Endothelial cell of umbilical vein (primary cell): Measurements from ENCODE around the gene BCL11B. TPM values are rescaled to one million over a fixed set of nuclear protein-coding genes. Genes with fewer than 3 reads are reported as not detected.

ENCODE experiments used
- BruUV-seq: library from RNA; stranded (reverse); fragments of 400-500 nt; replicated peaks from 2 replicates; lab custom pipeline; 2021; lab: Mats Ljungman, UMichigan
- CTCF ChIA-PET: fragments of 300-600, 350-600 bp; sonication (Branson Sonifier 250); formaldehyde crosslinking; loops from one replicate; lab custom pipeline; 2021; ENCODE audit warnings: antibody characterized with exemption, inconsistent platforms; lab: Charles Lee
- POLR2A ChIA-PET: fragments of 300-600, 350-600 bp; sonication (Branson Sonifier 250); formaldehyde crosslinking; loops from one replicate; lab custom pipeline; 2021; ENCODE audit warnings: antibody characterized with exemption, inconsistent platforms; lab: Charles Lee
- DNase-seq: peaks from one replicate; pipeline ENCODE4 v3.0.0-alpha.2; 2011; ENCODE audit warnings: low read depth, low spot score
- FAIRE-seq: peaks from 2 replicates; lab custom pipeline; 2011; peaks lifted over from hg19 to GRCh38; lab: Jason Lieb, UNC
- H2AFZ ChIP-seq: 2 replicates; pipeline ENCODE4 v1.6.0; 2012; ENCODE audit warnings: low read depth, low read length, control low read depth, inconsistent platforms
- H3K27ac ChIP-seq: 2 replicates; pipeline ENCODE4 v1.5.1; 2011; ENCODE audit warnings: low read depth, mild to moderate bottlenecking, control low read depth, low read length, moderate library complexity; ENCODE audit not compliant: insufficient read depth
- H3K27me3 ChIP-seq, 2 experiments: 2 replicates each; pipeline versions ENCODE4 v1.6.0 to v1.6.1; 2011; ENCODE audit warnings: low read length in 2 of 2, mixed read lengths in 1 of 2; ENCODE audit not compliant: control insufficient read depth in 2 of 2, insufficient read depth in 2 of 2
- H3K36me3 ChIP-seq, 2 experiments: 2 replicates in 1 of 2; 3 replicates in 1 of 2; pipeline ENCODE4 v1.5.1; 2011; ENCODE audit warnings: low read length in 2 of 2, mild to moderate bottlenecking in 1 of 2, moderate library complexity in 1 of 2; ENCODE audit not compliant: control insufficient read depth in 2 of 2, insufficient read depth in 2 of 2; ENCODE audit errors: extremely low read depth in 1 of 2
- H3K4me1 ChIP-seq: 3 replicates; pipeline ENCODE4 v1.5.1; 2011; ENCODE audit warnings: mild to moderate bottlenecking, low read length; ENCODE audit not compliant: control insufficient read depth, insufficient read depth; ENCODE audit errors: extremely low read depth
- H3K4me2 ChIP-seq: 2 replicates; pipeline ENCODE4 v1.6.1; 2011; ENCODE audit warnings: low read length, control low read depth, mixed read lengths; ENCODE audit not compliant: insufficient read depth
- H3K4me3 ChIP-seq, 3 experiments: fragments of 200-600 bp in 1 of 3; sonication (generic), shearing (Covaris generic) in 1 of 3; replicated peaks in 1 of 3; 2 replicates each; pipeline ENCODE4 v1.5.1; 2011 to 2016; ENCODE audit warnings: control low read depth in 3 of 3, low read length in 3 of 3, mild to moderate bottlenecking in 2 of 3, inconsistent platforms in 1 of 3, low read depth in 1 of 3, moderate library complexity in 1 of 3; ENCODE audit not compliant: insufficient read depth in 1 of 3
- H3K79me2 ChIP-seq: 2 replicates; pipeline ENCODE4 v1.6.0; 2012; ENCODE audit warnings: low read length, inconsistent platforms; ENCODE audit not compliant: control insufficient read depth, insufficient read depth
- H3K9ac ChIP-seq: replicated peaks from 2 replicates; pipeline ENCODE3; 2011; ENCODE audit warnings: low read length, control low read depth; ENCODE audit not compliant: insufficient read depth; ENCODE audit errors: extremely low read depth
- H3K9me1 ChIP-seq: replicated peaks from 3 replicates; pipeline ENCODE4 v1.6.0; 2011; ENCODE audit warnings: mild to moderate bottlenecking, low read length; ENCODE audit not compliant: control insufficient read depth, insufficient read depth; ENCODE audit errors: extremely low read depth
- H3K9me3 ChIP-seq: replicated peaks from 2 replicates; pipeline ENCODE4 v1.5.1; 2012; ENCODE audit warnings: low read length, inconsistent platforms; ENCODE audit not compliant: control insufficient read depth, insufficient read depth
- H4K20me1 ChIP-seq: replicated peaks from 2 replicates; pipeline ENCODE3; 2011; ENCODE audit warnings: mild to moderate bottlenecking, low read length; ENCODE audit not compliant: control insufficient read depth, insufficient read depth; ENCODE audit errors: extremely low read depth
- JUN ChIP-seq: IDR thresholded peaks from 2 replicates; pipeline ENCODE4 v1.6.1; 2011; ENCODE audit warnings: borderline replicate concordance, low read depth; ENCODE audit not compliant: insufficient read length, insufficient read depth
- MYC ChIP-seq: IDR thresholded peaks from one replicate; pipeline ENCODE4 v1.6.1; 2011; ENCODE audit warnings: mild to moderate bottlenecking, low read depth, low read length
- POLR2A ChIP-seq: IDR thresholded peaks from 2 replicates; pipeline ENCODE4 v1.6.1; 2012; ENCODE audit warnings: low read depth, mild to moderate bottlenecking, control low read depth, low read length
- dilution Hi-C: fragments of 300-500 bp; cut with MboI; formaldehyde crosslinking; loops from one replicate; pipeline ENCODE4 v1.15.0; 2019; ENCODE audit warnings: low sequenced_read_pairs; ENCODE audit not compliant: extremely low pct_ligation_motif_present
- intact Hi-C: fragments of 100-400 bp; cut with micrococcal nuclease; formaldehyde crosslinking; loops from one replicate; pipeline ENCODE4 v1.10.0; 2022
- polyA plus RNA-seq, 4 experiments: library from polyadenylated mRNA; depleted of rRNA in 3 of 4; stranded (reverse) in 3 of 4; unstranded in 1 of 4; fragments of >200 nt; gene quantifications; 2 replicates each; pipeline versions ENCODE4 v1.2.1 to v1.2.3, GENCODE V29; 2011 to 2012; ENCODE audit warnings: missing spikeins in 1 of 4
- total RNA-seq: library from RNA; stranded (reverse); gene quantifications from 2 replicates; pipeline ENCODE4 v1.2.3, GENCODE V29; 2021
- TF ChIP-seq, protein P1 (sequence below), 2 donors: IDR thresholded peaks; 1 replicate in 1 of 2; 2 replicates in 1 of 2; pipeline ENCODE4 v1.5.1; 2011; ENCODE audit warnings: low read length in 2 of 2, mild to moderate bottlenecking in 2 of 2, moderate library complexity in 2 of 2, control low read depth in 1 of 2, inconsistent platforms in 1 of 2, low read depth in 1 of 2; ENCODE audit not compliant: insufficient read depth in 1 of 2; ENCODE audit errors: extremely low read depth in 1 of 2

The BCL11B gene
- total and polyA plus RNA-seq, 2 donors (not counting 3 experiments of a cell fraction or from before 2014, with no cell fraction given): 0.03 to 0.07 TPM

DNA sequence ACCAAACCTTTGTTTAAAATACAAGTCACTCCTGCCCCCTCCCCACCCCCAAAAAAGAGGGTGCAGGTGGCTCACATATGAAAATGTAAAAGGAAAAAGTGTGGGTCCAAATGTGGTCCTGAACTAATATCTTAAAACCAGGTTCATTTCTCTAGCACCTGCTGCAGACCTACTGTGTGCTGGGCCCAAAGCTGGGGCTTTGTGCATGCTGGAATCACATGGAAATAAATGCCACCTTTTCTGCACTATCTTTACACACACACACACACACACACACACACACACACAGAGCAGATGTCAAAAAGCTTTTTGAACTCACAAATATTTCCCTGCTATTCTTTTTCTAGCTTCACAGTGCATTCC lies 3.2 kb upstream of the BCL11B start:
- Histone ChIP-seq H3K4me1 (peaks cover 17% of the 10 kb centered on the region), H3K9me3 (no peaks in the 10 kb centered on the region), H2AFZ (no peak overlapping the region), H4K20me1 (no peaks in the 10 kb centered on the region), H3K9me1 (no peaks in the 10 kb centered on the region), H3K36me3 (no peaks in the 10 kb centered on the region), H3K4me2 (no peak overlapping the region), H3K4me3 (no peak overlapping the region), H3K9ac (no peak overlapping the region), H3K79me2 (no peaks in the 10 kb centered on the region), H3K27ac (no peak overlapping the region), H3K27me3 (peaks cover 33 to 70% of the 10 kb centered on the region in 2 experiments)
- no peak for FAIRE-seq
- ChIA-PET CTCF (interaction anchor here (1.0 to 5.9 kb wide), 6 partner anchors 8 to 116 kb away, joined by 3 to 36 read pairs (median 4); no protein-coding TSS in a partner anchor), POLR2A (no interaction called here)
- BruUV-seq: no TSS peak
- no peak for TF ChIP-seq POLR2A
- TF ChIP-seq, protein P1, sequence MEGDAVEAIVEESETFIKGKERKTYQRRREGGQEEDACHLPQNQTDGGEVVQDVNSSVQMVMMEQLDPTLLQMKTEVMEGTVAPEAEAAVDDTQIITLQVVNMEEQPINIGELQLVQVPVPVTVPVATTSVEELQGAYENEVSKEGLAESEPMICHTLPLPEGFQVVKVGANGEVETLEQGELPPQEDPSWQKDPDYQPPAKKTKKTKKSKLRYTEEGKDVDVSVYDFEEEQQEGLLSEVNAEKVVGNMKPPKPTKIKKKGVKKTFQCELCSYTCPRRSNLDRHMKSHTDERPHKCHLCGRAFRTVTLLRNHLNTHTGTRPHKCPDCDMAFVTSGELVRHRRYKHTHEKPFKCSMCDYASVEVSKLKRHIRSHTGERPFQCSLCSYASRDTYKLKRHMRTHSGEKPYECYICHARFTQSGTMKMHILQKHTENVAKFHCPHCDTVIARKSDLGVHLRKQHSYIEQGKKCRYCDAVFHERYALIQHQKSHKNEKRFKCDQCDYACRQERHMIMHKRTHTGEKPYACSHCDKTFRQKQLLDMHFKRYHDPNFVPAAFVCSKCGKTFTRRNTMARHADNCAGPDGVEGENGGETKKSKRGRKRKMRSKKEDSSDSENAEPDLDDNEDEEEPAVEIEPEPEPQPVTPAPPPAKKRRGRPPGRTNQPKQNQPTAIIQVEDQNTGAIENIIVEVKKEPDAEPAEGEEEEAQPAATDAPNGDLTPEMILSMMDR (IDR thresholded peaks at IDR 0.05; ENCODE audit: extremely low read depth in 1 of 2, insufficient read depth in 1 of 2, low read depth in 1 of 2, low read length in 2 of 2): no peak
- TF ChIP-seq JUN: no peak
- TF ChIP-seq MYC: no peak
- intact Hi-C loops: no loop called here
- DNase-seq: no peak
- dilution Hi-C loops: no loop called here
